Parathyroid adenoma (tissue), 2 donors: ENCODE results near the gene ACOT7.

Experiments used
- H2AFZ ChIP-seq: fragments of 300-600 bp; sonication (generic); one replicate; pipeline ENCODE4 v1.7.0; 2017; ENCODE audit warnings: antibody characterized with exemption, mild to moderate bottlenecking
- H3K27ac ChIP-seq: fragments of 300-600 bp; sonication (generic); one replicate; pipeline ENCODE4 v1.7.0; 2017
- H3K27me3 ChIP-seq: fragments of 300-600 bp; sonication (generic); one replicate; pipeline ENCODE4 v1.7.0; 2017; ENCODE audit warnings: low read length; ENCODE audit not compliant: control insufficient read depth, insufficient read depth
- H3K36me3 ChIP-seq: fragments of 300-600 bp; sonication (generic); one replicate; pipeline ENCODE4 v1.7.0; 2017; ENCODE audit warnings: low read length; ENCODE audit not compliant: control insufficient read depth, insufficient read depth
- H3K4me1 ChIP-seq: fragments of 300-600 bp; sonication (generic); one replicate; pipeline ENCODE4 v1.7.0; 2017; ENCODE audit warnings: control low read depth
- H3K4me2 ChIP-seq: fragments of 300-600 bp; sonication (generic); one replicate; pipeline ENCODE4 v1.7.0; 2017; ENCODE audit warnings: low read length
- H3K4me3 ChIP-seq: fragments of 300-600 bp; sonication (generic); one replicate; pipeline ENCODE4 v1.7.0; 2017; ENCODE audit warnings: low read depth, low read length
- H3K79me2 ChIP-seq: fragments of 300-600 bp; sonication (generic); one replicate; pipeline ENCODE4 v1.7.0; 2017; ENCODE audit warnings: control low read depth
- H3K9ac ChIP-seq: fragments of 300-600 bp; sonication (generic); one replicate; pipeline ENCODE4 v1.7.0; 2017; ENCODE audit warnings: mild to moderate bottlenecking
- H3K9me3 ChIP-seq: fragments of 300-600 bp; sonication (generic); one replicate; pipeline ENCODE4 v1.7.0; 2017; ENCODE audit warnings: low read length; ENCODE audit not compliant: control insufficient read depth
- CTCF ChIP-seq: fragments of 300-600 bp; sonication (generic); IDR thresholded peaks from one replicate; pipeline ENCODE4 v1.7.0; 2017; ENCODE audit warnings: antibody characterized with exemption, mild to moderate bottlenecking
- donor health status: primary hyperparathyroidism.

ACOT7 gene

DNA sequence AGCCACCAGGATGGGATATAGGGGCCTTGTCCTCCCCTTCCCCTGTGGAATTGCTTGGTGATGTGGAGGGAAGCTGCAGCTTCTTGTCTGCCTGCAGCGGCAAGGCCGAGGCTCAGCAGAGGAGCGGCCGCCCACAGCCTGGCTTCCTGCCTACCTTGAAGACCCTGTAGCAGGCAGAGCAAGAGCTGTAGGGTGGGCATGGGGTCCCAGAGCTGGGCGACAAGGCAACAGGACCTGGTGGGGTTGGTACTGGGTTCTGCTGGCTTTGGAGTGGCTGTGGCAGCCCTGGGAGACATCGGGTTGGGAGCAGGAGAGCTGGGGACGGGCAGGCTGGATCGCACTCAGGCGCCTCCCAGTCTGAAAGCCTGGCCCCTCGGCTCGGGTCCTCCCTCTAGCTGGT lies 126.9 kb downstream of the ACOT7 start:
- Histone ChIP-seq H3K79me2 (no peaks in the 10 kb centered on the region), H3K27me3 (no peaks in the 10 kb centered on the region), H3K9ac (no peak overlapping the region), H3K9me3 (no peaks in the 10 kb centered on the region), H3K36me3 (no peaks in the 10 kb centered on the region), H2AFZ (no peak overlapping the region), H3K4me3 (no peak overlapping the region), H3K27ac (no peak overlapping the region), H3K4me2 (no peak overlapping the region), H3K4me1 (no peaks in the 10 kb centered on the region)
- no peak for TF ChIP-seq CTCF

- Histone ChIP-seq H3K36me3 (no peaks in the 10 kb centered on the region), H3K9ac (no peak overlapping the region), H3K79me2 (no peaks in the 10 kb centered on the region), H3K4me2 (no peak overlapping the region), H3K9me3 (no peaks in the 10 kb centered on the region), H3K27me3 (no peaks in the 10 kb centered on the region), H3K27ac (no peak overlapping the region), H3K4me3 (no peak overlapping the region), H3K4me1 (peaks cover 2% of the 10 kb centered on the region), H2AFZ (no peak overlapping the region)
- TF ChIP-seq CTCF = no peak
Measured at GRCh38 chr1:6265151-6265550, 128.4 kb downstream of the ACOT7 start.

DNA sequence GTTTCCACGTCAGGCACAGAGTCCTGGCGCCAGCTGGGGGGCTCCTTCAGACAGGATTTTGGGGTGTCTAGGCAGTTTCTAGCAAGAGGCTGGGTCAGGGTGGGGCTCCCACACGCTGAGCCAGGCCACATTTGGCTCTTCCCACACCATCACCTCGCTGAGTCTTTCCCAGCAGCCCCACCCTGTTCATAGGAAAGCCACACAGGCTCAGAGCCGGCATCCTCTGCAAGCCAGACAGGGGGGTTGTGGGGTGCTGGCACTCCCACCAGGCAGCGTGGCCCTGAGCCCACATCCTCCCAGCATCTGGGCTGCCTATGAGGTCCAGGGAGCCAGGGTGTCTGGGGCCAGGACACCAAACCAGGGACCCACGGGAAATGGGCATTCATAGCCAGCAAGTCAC lies 129.9 kb downstream of the ACOT7 start:
- no peak for TF ChIP-seq CTCF
- Histone ChIP-seq H3K27ac (no peak overlapping the region), H3K4me1 (peaks cover 2% of the 10 kb centered on the region), H3K4me2 (no peak overlapping the region), H3K4me3 (no peak overlapping the region), H3K9ac (no peak overlapping the region), H3K9me3 (no peaks in the 10 kb centered on the region), H3K36me3 (no peaks in the 10 kb centered on the region), H2AFZ (no peak overlapping the region), H3K27me3 (no peaks in the 10 kb centered on the region), H3K79me2 (no peaks in the 10 kb centered on the region)

DNA sequence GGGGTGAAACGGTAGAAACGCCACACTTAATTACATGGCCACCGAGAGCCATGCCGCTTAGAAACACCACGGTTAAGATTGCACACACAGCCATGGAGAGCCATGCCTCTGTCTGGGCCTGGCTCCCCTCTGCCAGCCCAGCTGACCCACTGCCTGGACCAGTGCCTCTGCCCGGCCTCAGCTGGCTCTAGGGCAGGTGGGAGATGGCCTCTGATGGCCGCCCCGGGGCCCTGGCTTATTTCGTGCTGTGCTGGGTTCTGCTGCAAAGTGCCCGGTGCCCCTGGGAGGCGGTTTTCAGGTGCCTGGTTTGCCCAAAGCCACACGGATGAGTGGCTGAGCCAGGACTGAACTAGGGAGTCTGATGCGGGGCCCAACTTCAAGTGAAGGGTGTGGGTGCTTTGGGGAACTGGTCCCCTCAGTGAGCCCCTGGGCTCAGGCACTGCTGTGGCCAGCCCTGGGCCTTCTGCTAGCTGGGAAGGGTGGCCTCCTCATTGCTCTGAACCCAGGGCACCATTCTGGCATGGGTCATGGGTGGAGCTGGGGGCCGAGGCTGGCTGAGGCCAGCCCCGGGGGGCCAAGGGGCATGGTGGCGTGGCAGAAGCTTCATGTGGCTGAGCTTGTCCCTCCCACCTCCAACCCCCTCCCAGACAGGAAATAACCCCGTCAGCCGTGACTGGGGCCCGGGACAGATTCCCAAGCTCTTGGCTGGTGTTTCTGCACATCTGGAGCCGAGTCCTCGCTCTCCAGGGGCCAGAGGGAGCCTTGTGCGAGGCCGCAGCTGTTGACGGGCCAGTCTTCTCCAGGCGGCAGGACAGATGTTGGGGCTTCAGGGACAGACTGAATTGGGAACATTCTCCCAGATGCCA lies 130.8 kb downstream of the ACOT7 start:
- no peaks in the 10 kb centered on the region for H3K36me3 ChIP-seq
- H3K9me3 ChIP-seq = no peaks in the 10 kb centered on the region
- H3K79me2 ChIP-seq = no peaks in the 10 kb centered on the region
- H3K27ac ChIP-seq = no peak overlapping the region
- no peak for TF ChIP-seq CTCF
- no peak overlapping the region for H2AFZ ChIP-seq
- H3K27me3 ChIP-seq = no peaks in the 10 kb centered on the region
- no peak overlapping the region for H3K4me2 ChIP-seq
- no peak overlapping the region for H3K9ac ChIP-seq
- H3K4me1 ChIP-seq = peaks cover 2% of the 10 kb centered on the region
- H3K4me3 ChIP-seq = no peak overlapping the region

DNA sequence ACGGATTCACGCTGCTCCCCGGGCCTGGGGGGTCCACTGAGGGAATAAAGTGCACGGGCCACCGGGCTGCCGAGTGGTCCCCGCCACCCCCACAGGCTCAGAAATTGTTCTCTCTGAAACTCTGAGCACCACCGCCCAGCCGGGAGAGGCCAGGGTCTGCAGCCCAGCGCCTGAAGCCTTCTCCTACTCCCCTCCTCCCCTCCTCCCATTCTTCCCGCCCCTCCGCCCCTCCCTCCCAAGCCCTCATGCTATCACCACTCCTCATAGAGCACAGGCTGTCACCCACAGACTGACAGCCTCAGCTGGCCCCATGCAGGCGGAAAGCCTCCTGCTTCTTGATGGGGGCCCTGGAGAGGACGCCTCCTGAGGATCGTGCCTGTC lies 132.0 kb downstream of the ACOT7 start:
- no peak for TF ChIP-seq CTCF
- no peaks in the 10 kb centered on the region for H3K36me3 ChIP-seq
- no peaks in the 10 kb centered on the region for H3K27me3 ChIP-seq
- H3K9me3 ChIP-seq = no peaks in the 10 kb centered on the region
- peak overlapping the region; percentile 78 for H2AFZ ChIP-seq
- peaks cover 2% of the 10 kb centered on the region for H3K4me1 ChIP-seq
- H3K9ac ChIP-seq = no peak overlapping the region
- H3K79me2 ChIP-seq = no peaks in the 10 kb centered on the region
- H3K4me2 ChIP-seq = no peak overlapping the region
- H3K27ac ChIP-seq = no peak overlapping the region
- H3K4me3 ChIP-seq = no peak overlapping the region
